Vagina (tissue), 2 donors: ENCODE results near the gene TASP1.

Source experiments
- POLR2A ChIP-seq, 2 donors: fragments of 450-650 bp; IDR thresholded peaks; one replicate each; pipeline ENCODE4 v1.6.1; 2017; ENCODE audit warnings: antibody characterized with exemption in 2 of 2, mild to moderate bottlenecking in 2 of 2, moderate library complexity in 2 of 2
- TF ChIP-seq, protein P1 (sequence below), 3 experiments: fragments of 450-650 bp in 2 of 3; fragments of 200-600 bp in 1 of 3; sonication (generic) in 1 of 3; IDR thresholded peaks; one replicate each; pipeline ENCODE4 v1.5.1; 2017 to 2019; ENCODE audit warnings: antibody characterized with exemption in 3 of 3, mild to moderate bottlenecking in 2 of 3, moderate library complexity in 2 of 3

DNA sequence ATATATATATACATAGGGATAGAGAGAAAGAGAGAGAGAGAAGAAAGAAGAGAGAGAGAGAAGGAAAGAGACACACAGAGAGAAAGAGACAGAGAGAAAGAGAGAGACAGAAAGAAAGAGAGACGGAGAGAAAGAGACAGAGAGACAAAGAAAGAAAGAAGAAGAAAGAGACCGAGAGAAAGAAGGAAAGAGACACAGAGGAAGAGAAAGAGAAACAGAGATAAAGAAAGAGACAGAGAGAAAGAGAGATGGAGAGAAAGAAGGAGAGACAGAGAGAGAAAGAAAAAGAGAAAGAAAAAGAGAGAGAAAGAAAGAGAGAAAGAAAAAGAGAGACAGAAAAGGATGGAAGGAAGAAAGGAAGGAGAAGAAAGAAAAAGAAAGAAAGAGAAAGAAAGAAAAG lies 46.9 kb upstream of the TASP1 start:
- TF ChIP-seq POLR2A (IDR thresholded peaks at IDR 0.05) = no peak
- TF ChIP-seq, protein P1, sequence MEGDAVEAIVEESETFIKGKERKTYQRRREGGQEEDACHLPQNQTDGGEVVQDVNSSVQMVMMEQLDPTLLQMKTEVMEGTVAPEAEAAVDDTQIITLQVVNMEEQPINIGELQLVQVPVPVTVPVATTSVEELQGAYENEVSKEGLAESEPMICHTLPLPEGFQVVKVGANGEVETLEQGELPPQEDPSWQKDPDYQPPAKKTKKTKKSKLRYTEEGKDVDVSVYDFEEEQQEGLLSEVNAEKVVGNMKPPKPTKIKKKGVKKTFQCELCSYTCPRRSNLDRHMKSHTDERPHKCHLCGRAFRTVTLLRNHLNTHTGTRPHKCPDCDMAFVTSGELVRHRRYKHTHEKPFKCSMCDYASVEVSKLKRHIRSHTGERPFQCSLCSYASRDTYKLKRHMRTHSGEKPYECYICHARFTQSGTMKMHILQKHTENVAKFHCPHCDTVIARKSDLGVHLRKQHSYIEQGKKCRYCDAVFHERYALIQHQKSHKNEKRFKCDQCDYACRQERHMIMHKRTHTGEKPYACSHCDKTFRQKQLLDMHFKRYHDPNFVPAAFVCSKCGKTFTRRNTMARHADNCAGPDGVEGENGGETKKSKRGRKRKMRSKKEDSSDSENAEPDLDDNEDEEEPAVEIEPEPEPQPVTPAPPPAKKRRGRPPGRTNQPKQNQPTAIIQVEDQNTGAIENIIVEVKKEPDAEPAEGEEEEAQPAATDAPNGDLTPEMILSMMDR (IDR thresholded peaks at IDR 0.05) = no peak
